ENCODE data around the gene SGCB. TPM values are rescaled to one million over a fixed set of nuclear protein-coding genes. Genes with fewer than 3 reads are reported as not detected.

The SGCB gene
- total RNA-seq, 1 donor = 37.6 TPM

DNA sequence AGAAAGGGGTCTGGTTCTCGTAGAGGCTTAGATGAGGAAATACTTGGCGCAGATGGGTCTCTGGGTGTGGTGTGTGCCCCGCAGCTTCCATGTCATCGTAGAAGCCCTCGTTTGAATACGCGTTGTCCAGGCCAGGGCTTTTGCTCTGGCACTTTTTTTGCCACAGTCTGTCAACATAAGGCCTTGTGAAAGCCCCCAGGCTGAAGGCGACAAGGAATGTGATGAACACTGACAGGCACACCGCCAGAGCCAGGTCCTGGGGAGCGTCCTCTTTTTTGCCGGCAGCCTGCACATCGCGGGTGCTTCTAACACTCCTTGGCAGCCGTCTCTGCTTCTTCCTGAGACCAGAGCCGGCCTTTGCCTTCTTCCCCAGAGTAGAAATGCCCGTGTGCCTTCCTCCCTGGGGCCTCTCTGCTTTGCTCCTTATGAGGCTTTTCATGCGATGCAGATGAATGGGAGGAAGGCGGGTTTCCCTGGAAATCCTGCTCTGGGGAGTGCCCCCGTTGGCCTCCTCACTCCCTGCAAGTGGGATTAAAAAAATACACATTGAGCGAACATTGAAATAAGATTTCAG lies 42.4 kb downstream of the SGCB start:
- no peak for DNase-seq (ENCODE audit: low read depth)
- TF ChIP-seq, protein P1, sequence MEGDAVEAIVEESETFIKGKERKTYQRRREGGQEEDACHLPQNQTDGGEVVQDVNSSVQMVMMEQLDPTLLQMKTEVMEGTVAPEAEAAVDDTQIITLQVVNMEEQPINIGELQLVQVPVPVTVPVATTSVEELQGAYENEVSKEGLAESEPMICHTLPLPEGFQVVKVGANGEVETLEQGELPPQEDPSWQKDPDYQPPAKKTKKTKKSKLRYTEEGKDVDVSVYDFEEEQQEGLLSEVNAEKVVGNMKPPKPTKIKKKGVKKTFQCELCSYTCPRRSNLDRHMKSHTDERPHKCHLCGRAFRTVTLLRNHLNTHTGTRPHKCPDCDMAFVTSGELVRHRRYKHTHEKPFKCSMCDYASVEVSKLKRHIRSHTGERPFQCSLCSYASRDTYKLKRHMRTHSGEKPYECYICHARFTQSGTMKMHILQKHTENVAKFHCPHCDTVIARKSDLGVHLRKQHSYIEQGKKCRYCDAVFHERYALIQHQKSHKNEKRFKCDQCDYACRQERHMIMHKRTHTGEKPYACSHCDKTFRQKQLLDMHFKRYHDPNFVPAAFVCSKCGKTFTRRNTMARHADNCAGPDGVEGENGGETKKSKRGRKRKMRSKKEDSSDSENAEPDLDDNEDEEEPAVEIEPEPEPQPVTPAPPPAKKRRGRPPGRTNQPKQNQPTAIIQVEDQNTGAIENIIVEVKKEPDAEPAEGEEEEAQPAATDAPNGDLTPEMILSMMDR (IDR thresholded peaks at IDR 0.05; ENCODE audit: insufficient read depth, low read depth, low read length) = no peak
- H3K4me3 ChIP-seq (ENCODE audit: low read depth, low read length) = no peak overlapping the region

Small RNA genes within 50 kb of the gene (small RNA-seq; reads per million reads assigned to genes)
- gene AC104784.1 = not detected

Other genes with a start within 250 kb of the SGCB start
- gene DCUN1D4, start 195.1 kb downstream of the SGCB start, total RNA-seq = 36.4 and 58.3 TPM in 2 replicates
- 0.32 and 0.43 TPM in 2 replicates for gene LRRC66, start 17.9 kb downstream of the SGCB start, total RNA-seq
- 7.7 and 18.1 TPM in 2 replicates for gene SPATA18, start 13.0 kb upstream of the SGCB start, total RNA-seq